ENCODE measurements around the gene DYNLRB2.

DYNLRB2 gene

DNA sequence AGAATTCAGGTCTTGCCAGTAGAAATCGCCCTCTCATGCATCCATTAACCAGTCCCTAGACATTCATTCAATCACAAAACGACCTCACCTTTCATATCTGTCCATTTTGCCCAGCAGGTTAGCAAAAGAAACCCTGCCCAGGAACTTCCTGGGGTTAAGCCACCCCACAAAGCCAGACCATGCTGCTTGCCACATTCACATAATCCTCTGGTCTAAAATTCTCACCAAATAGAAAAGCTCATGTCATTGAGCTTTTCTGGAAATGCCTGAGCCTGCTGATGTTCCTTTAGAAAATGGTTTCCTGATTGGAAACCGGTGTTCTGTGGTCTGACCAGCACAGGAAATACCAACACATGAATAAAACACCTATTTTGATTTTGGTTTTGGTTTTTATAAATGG, 21.6 kb upstream of the DYNLRB2 start:
- TF ChIP-seq, protein P1, sequence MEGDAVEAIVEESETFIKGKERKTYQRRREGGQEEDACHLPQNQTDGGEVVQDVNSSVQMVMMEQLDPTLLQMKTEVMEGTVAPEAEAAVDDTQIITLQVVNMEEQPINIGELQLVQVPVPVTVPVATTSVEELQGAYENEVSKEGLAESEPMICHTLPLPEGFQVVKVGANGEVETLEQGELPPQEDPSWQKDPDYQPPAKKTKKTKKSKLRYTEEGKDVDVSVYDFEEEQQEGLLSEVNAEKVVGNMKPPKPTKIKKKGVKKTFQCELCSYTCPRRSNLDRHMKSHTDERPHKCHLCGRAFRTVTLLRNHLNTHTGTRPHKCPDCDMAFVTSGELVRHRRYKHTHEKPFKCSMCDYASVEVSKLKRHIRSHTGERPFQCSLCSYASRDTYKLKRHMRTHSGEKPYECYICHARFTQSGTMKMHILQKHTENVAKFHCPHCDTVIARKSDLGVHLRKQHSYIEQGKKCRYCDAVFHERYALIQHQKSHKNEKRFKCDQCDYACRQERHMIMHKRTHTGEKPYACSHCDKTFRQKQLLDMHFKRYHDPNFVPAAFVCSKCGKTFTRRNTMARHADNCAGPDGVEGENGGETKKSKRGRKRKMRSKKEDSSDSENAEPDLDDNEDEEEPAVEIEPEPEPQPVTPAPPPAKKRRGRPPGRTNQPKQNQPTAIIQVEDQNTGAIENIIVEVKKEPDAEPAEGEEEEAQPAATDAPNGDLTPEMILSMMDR (IDR thresholded peaks at IDR 0.05; ENCODE audit: insufficient read depth, low read length, poor library complexity, severe bottlenecking) = no peak
- no peaks in the 10 kb centered on the region for H3K27me3 ChIP-seq (replicated peaks; ENCODE audit: control insufficient read depth, insufficient read depth, low read length)
- H3K4me3 ChIP-seq (replicated peaks; ENCODE audit: low read depth, low read length) = no peak overlapping the region
- DNase-seq (ENCODE audit: extremely low read depth, insufficient read length) = no peak
- no peaks in the 10 kb centered on the region for H3K36me3 ChIP-seq (ENCODE audit: control insufficient read depth, insufficient read depth, low read length)

DNA sequence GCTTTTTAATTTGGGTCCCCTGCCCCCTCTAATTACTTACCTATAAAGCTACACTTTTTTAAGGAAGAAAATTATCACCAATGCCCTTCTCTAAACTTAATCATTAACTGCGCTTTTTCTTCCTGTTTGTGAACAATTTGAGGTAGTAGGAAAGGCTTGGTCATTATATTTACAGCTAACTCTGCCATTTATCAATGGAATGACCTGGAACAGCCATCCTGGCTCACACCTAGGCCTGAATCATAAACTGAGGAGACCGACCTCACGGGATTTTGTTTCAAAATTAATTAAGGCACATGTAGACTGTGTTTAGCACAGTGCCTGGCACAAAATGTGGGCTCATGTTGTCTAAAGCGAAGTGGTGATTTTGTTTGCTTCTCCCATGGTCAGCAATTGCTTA, 15.4 kb upstream of the DYNLRB2 start:
- no peaks in the 10 kb centered on the region; the same call in 1 of the 2 replicates for H3K27me3 ChIP-seq (replicated peaks; ENCODE audit: control insufficient read depth, insufficient read depth, low read length)
- DNase-seq (ENCODE audit: extremely low read depth, insufficient read length) = no peak
- H3K4me3 ChIP-seq (replicated peaks; ENCODE audit: low read depth, low read length) = no peak overlapping the region
- no peaks in the 10 kb centered on the region for H3K36me3 ChIP-seq (ENCODE audit: control insufficient read depth, insufficient read depth, low read length)
- TF ChIP-seq, protein P1 (IDR thresholded peaks at IDR 0.05; ENCODE audit: insufficient read depth, low read length, poor library complexity, severe bottlenecking) = no peak

DNA sequence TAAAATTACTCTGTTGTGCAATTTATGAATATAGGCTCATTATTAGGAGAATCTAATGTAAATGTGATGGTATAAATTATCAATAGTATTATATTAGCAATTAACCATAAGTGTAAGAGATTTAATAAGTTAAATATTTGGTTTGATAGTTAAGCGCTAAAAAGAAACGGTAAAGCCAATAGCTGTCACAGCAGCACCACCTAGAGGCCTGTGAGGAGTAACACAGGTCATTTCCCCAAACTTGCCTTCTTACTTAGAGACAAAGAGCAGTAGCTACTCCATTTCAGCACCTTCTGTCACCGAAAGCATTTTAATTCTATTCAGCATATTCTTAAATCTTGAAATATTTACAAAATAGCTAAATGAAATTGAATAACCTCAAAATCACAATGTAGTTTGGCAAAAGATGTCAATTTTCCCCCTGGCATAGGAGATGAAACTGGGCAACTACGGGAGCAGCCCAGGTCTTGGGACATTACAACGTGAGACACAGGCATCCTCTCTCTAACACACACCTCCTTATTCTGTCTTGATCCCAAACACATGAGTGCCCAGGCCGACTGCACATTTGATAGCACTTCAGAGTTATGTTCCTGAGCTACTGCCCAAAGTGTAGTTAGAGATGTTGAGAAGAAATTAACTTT, 14.3 kb upstream of the DYNLRB2 start:
- TF ChIP-seq, protein P1 (IDR thresholded peaks at IDR 0.05; ENCODE audit: insufficient read depth, low read length, poor library complexity, severe bottlenecking) = peak; percentile 82
- Histone ChIP-seq H3K4me3 (replicated peaks; ENCODE audit: low read depth, low read length) (no peak overlapping the region), H3K36me3 (ENCODE audit: control insufficient read depth, insufficient read depth, low read length) (no peaks in the 10 kb centered on the region), H3K27me3 (replicated peaks; ENCODE audit: control insufficient read depth, insufficient read depth, low read length) (no peaks in the 10 kb centered on the region; the same call in 1 of the 2 replicates)
- no peak for DNase-seq (ENCODE audit: extremely low read depth, insufficient read length)

DNA sequence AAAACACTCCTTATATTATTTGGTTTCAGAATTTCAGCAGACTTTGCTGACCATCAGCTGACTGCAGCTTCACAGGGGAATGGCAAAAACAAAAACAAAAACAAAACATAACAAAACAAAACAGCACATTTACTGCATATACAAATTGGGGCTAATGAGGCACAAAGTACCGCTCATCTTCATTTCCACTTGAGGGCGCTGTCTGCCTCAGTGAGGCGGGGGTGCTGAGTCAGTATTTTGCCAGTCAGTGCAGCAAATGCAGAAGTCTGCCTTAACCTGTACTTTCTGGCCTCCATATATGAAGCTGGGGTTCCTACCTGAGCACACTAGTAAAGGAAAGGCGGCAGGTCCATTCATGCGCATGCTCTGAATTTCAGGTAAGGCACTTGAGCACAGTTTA, 13.5 kb upstream of the DYNLRB2 start:
- H3K4me3 ChIP-seq (replicated peaks; ENCODE audit: low read depth, low read length) = no peak overlapping the region
- peak; percentile 40 for DNase-seq (ENCODE audit: extremely low read depth, insufficient read length)
- H3K36me3 ChIP-seq (ENCODE audit: control insufficient read depth, insufficient read depth, low read length) = no peaks in the 10 kb centered on the region
- TF ChIP-seq, protein P1 (IDR thresholded peaks at IDR 0.05; ENCODE audit: insufficient read depth, low read length, poor library complexity, severe bottlenecking) = peak; percentile 78
- no peaks in the 10 kb centered on the region; the same call in 1 of the 2 replicates for H3K27me3 ChIP-seq (replicated peaks; ENCODE audit: control insufficient read depth, insufficient read depth, low read length)

DNA sequence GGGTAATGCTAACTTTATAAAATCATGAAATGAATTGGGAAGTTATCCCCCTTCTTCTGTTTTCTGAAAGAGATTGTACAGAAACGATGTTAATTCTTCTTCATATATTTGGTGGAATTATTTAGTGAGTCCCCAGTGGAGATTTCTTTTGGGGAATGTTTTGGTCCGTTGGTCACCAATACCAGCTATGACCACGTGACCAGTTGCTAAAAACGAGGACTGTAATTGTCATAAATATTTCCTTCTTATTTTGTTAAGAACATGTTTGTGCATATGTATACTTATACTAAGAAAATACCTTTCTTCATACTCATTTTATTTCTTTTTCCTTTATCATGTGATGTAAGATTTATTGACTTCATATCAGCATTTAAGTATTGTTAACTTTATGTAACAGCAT, 10.3 kb upstream of the DYNLRB2 start:
- Histone ChIP-seq H3K4me3 (replicated peaks; ENCODE audit: low read depth, low read length) (no peak overlapping the region), H3K36me3 (ENCODE audit: control insufficient read depth, insufficient read depth, low read length) (no peaks in the 10 kb centered on the region), H3K27me3 (replicated peaks; ENCODE audit: control insufficient read depth, insufficient read depth, low read length) (no peaks in the 10 kb centered on the region; the same call in 1 of the 2 replicates)
- TF ChIP-seq, protein P1 (IDR thresholded peaks at IDR 0.05; ENCODE audit: insufficient read depth, low read length, poor library complexity, severe bottlenecking) = no peak
- DNase-seq (ENCODE audit: extremely low read depth, insufficient read length) = no peak

DNA sequence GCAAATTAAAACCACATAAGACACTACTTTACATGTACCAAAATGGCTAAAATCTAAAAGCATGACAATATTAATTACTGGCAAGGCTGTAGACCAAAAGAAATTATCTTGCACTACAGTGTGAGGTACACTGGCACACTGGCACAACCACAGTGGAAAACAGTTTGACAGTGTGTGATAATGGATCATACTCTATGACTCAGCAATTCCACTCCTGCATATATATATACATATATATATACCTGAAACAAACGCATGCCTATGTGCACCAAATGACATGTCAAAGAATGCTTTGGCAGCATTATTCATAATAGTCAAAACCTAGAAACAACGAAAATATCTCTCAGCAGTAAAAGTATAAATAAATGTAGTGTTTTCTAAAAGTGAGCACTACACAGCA, 4.6 kb upstream of the DYNLRB2 start:
- H3K36me3 ChIP-seq (ENCODE audit: control insufficient read depth, insufficient read depth, low read length) = no peaks in the 10 kb centered on the region
- TF ChIP-seq, protein P1 (IDR thresholded peaks at IDR 0.05; ENCODE audit: insufficient read depth, low read length, poor library complexity, severe bottlenecking) = no peak
- no peak overlapping the region for H3K4me3 ChIP-seq (replicated peaks; ENCODE audit: low read depth, low read length)
- DNase-seq (ENCODE audit: extremely low read depth, insufficient read length) = no peak
- no peaks in the 10 kb centered on the region for H3K27me3 ChIP-seq (replicated peaks; ENCODE audit: control insufficient read depth, insufficient read depth, low read length)
